Measurements from ENCODE around the gene IBTK.

IBTK gene

DNA sequence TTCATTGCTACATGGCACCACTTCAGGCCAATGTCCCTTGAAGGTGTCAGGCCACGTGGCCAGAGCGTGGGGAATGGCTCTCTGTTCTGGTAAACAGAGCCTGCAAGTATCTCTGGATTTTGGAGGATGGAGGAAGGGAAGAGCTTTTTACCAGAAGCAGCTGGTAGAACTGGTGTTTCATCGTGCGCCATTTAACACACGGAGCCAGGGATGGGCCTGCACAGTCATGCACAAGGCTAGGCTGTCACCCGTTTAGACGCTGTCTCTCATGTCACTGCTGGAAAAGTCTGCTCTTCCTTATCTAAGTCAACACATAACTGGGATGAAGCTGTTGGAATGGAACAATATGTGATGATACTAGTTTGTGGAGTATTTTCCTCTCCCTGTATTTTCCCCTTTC, 123.9 kb downstream of the IBTK start:
- DNase-seq = no peak

Data from anterior cingulate cortex (tissue), 58 donors.